ENCODE measurements around the gene YBX2.
A peak's percentile ranks its signal among the peaks of the same experiment; 100 is the strongest.
"Not testable (repeated sequence)": the region's sequence is repeated elsewhere in the genome, so short reads cannot be mapped to it uniquely, and the experiment has no call there.

The YBX2 gene

GRCh38 chr17:7294614-7295153 lies at the start of gene YBX2:
Gene YBX2 (minus strand): TSS chr17:7294639. CDS start chr17:7294500, 139 bp downstream.
- DNase-seq: no peak

GRCh38 chr17:7343250-7343649 lies 48.8 kb upstream of the YBX2 start:
- no peak for DNase-seq

GRCh38 chr17:7341842-7342241 lies 47.4 kb upstream of the YBX2 start:
- no peak for DNase-seq

- DNase-seq: no peak
Measured at GRCh38 chr17:7340179-7340578, 45.7 kb upstream of the YBX2 start.

GRCh38 chr17:7337600-7337999 lies 43.2 kb upstream of the YBX2 start:
- not testable (repeated sequence) for DNase-seq

GRCh38 chr17:7336240-7337175 lies 42.1 kb upstream of the YBX2 start, which contains the start of gene ACAP1:
Gene ACAP1 (plus strand): TSS chr17:7336529. CDS start chr17:7336735, 206 bp downstream.
- DNase-seq: no peak

GRCh38 chr17:7335765-7336164 lies 41.3 kb upstream of the YBX2 start:
- DNase-seq: not testable (repeated sequence)

GRCh38 chr17:7334938-7335538 lies 40.6 kb upstream of the YBX2 start:
- no peak for DNase-seq

GRCh38 chr17:7332600-7333069 lies 38.2 kb upstream of the YBX2 start:
- DNase-seq: not testable (repeated sequence)

GRCh38 chr17:7332111-7332510 lies 37.7 kb upstream of the YBX2 start:
- no peak for DNase-seq

- DNase-seq: no peak
Measured at GRCh38 chr17:7330638-7331015, 36.2 kb upstream of the YBX2 start.

GRCh38 chr17:7329997-7330637 lies 35.7 kb upstream of the YBX2 start:
- DNase-seq: peak; percentile 75

GRCh38 chr17:7329374-7329996 lies 35.0 kb upstream of the YBX2 start:
- peak; percentile 100 for DNase-seq

- no peak for DNase-seq
Measured at GRCh38 chr17:7328840-7329373, 34.5 kb upstream of the YBX2 start, which contains the start of gene NEURL4. Gene NEURL4 (minus strand): TSS chr17:7329335. CDS start chr17:7329312, 23 bp downstream.

GRCh38 chr17:7328009-7328408 lies 33.6 kb upstream of the YBX2 start:
- DNase-seq: no peak

- DNase-seq: no peak
Measured at GRCh38 chr17:7327501-7327900, 33.1 kb upstream of the YBX2 start.

- DNase-seq: no peak
Measured at GRCh38 chr17:7327056-7327455, 32.6 kb upstream of the YBX2 start.

- no peak for DNase-seq
Measured at GRCh38 chr17:7326186-7326585, 31.7 kb upstream of the YBX2 start.

GRCh38 chr17:7325031-7325528 lies 30.6 kb upstream of the YBX2 start:
- DNase-seq: no peak

GRCh38 chr17:7324438-7324779 lies 30.0 kb upstream of the YBX2 start:
- no peak for DNase-seq

GRCh38 chr17:7323731-7324437 lies 29.4 kb upstream of the YBX2 start:
- no peak for DNase-seq

All from SHP77 treated with DMSO at 0.1 percent for 48 hours (cell line).